Activated T-helper 1 cell treated with anti-CD3 and anti-CD28 coated beads, Interleukin-12 subunit alpha, Interleukin-12 subunit beta, Interleukin-2, Interleukin-4 antibody, amounts not matched to agents 30 ng/mL and 10 ng/mL and 1 ng/mL, durations not matched to agents 14 hours and 24 hours and 36 hours (primary cell): Measurements from ENCODE around the gene SGF29. TPM values are rescaled to one million over a fixed set of nuclear protein-coding genes. Genes with fewer than 3 reads are reported as not detected.
"Not testable (repeated sequence)": the region's sequence is repeated elsewhere in the genome, so short reads cannot be mapped to it uniquely, and the experiment has no call there.

ENCODE experiments used
- DNase-seq: peaks from one replicate; pipeline ENCODE4 v3.0.0; 2021; ENCODE audit warnings: low spot score
- H3K27ac Mint-ChIP-seq: one replicate; pipeline ENCODE4 v1.8.0; 2021; ENCODE audit warnings: mild to moderate bottlenecking, mixed read lengths
- H3K27me3 Mint-ChIP-seq: one replicate; pipeline ENCODE4 v1.8.0; 2022; ENCODE audit warnings: mild to moderate bottlenecking, moderate library complexity, mixed read lengths; ENCODE audit not compliant: insufficient read depth
- H3K36me3 Mint-ChIP-seq: one replicate; pipeline ENCODE4 v1.8.0; 2021; ENCODE audit warnings: low read depth, mixed read lengths
- H3K4me1 Mint-ChIP-seq: one replicate; pipeline ENCODE4 v1.8.0; 2021; ENCODE audit warnings: low read depth, mixed read lengths
- H3K4me3 Mint-ChIP-seq: one replicate; pipeline ENCODE4 v1.8.0; 2021; ENCODE audit warnings: mild to moderate bottlenecking, moderate library complexity, mixed read lengths
- H3K9me3 Mint-ChIP-seq: one replicate; pipeline ENCODE4 v1.8.0; 2021; ENCODE audit warnings: mixed read lengths
- intact Hi-C: fragments of 100-400 bp; cut with micrococcal nuclease; formaldehyde crosslinking; loops from one replicate; pipeline ENCODE4 v1.15.1; 2024
- total RNA-seq: library from RNA; stranded (reverse); gene quantifications from 2 replicates; pipeline ENCODE4 v1.2.3, GENCODE V29; 2022

SGF29 gene
- total RNA-seq, 1 donor from 2014 or later: 38.6 TPM

- H3K4me1 Mint-ChIP-seq: peaks cover 15% of the 10 kb centered on the region
- no peaks in the 10 kb centered on the region for H3K9me3 Mint-ChIP-seq
- H3K4me3 Mint-ChIP-seq: no peak within 1 kb of the TSS
- H3K27ac Mint-ChIP-seq: no peak within 1 kb of the TSS
- H3K36me3 Mint-ChIP-seq: no peaks in the 10 kb centered on the region
- no peak for DNase-seq
- intact Hi-C loops: no loop called here
- H3K27me3 Mint-ChIP-seq: peaks cover 4% of the 10 kb centered on the region
Measured at GRCh38 chr16:28538733-28539596, 14.8 kb upstream of the SGF29 start, which contains the start of gene NUPR1. TSS of gene NUPR1 (minus strand) at chr16:28538974. CDS start at chr16:28538907, 67 bp downstream.

GRCh38 chr16:28540346-28540745, 13.4 kb upstream of the SGF29 start:
- intact Hi-C loops: no loop called here
- Mint-ChIP-seq H3K4me3 (no peak overlapping the region), H3K27ac (no peak overlapping the region), H3K9me3 (no peaks in the 10 kb centered on the region), H3K36me3 (no peaks in the 10 kb centered on the region), H3K4me1 (peaks cover 3% of the 10 kb centered on the region), H3K27me3 (peaks cover 6% of the 10 kb centered on the region)
- DNase-seq: no peak

GRCh38 chr16:28542646-28543045, 11.1 kb upstream of the SGF29 start:
- H3K27me3 Mint-ChIP-seq: peaks cover 6% of the 10 kb centered on the region
- intact Hi-C loops: no loop called here

GRCh38 chr16:28543072-28543471, 10.6 kb upstream of the SGF29 start:
- Mint-ChIP-seq H3K36me3 (no peaks in the 10 kb centered on the region), H3K27me3 (peaks cover 6% of the 10 kb centered on the region), H3K27ac (no peak overlapping the region), H3K4me3 (no peak overlapping the region), H3K4me1 (no peaks in the 10 kb centered on the region), H3K9me3 (no peaks in the 10 kb centered on the region)
- intact Hi-C loops: no loop called here
- no peak for DNase-seq

More at GRCh38 chr16:28542646-28543045, 11.1 kb upstream of the SGF29 start:
- Mint-ChIP-seq H3K9me3 (no peaks in the 10 kb centered on the region), H3K4me1 (no peaks in the 10 kb centered on the region), H3K4me3 (no peak overlapping the region), H3K27ac (no peak overlapping the region), H3K36me3 (no peaks in the 10 kb centered on the region)
- no peak for DNase-seq

GRCh38 chr16:28544998-28545397, 8.7 kb upstream of the SGF29 start:
- H3K36me3 Mint-ChIP-seq: no peaks in the 10 kb centered on the region
- H3K27me3 Mint-ChIP-seq: peaks cover 6% of the 10 kb centered on the region
- no peak overlapping the region for H3K4me3 Mint-ChIP-seq
- intact Hi-C loops: no loop called here
- peaks cover 5% of the 10 kb centered on the region for H3K4me1 Mint-ChIP-seq
- DNase-seq: no peak
- H3K27ac Mint-ChIP-seq: no peak overlapping the region
- no peaks in the 10 kb centered on the region for H3K9me3 Mint-ChIP-seq

GRCh38 chr16:28545964-28546363, 7.8 kb upstream of the SGF29 start:
- H3K36me3 Mint-ChIP-seq, DNase-seq, intact Hi-C loops, H3K27me3 Mint-ChIP-seq, H3K9me3 Mint-ChIP-seq, H3K27ac Mint-ChIP-seq, H3K4me3 Mint-ChIP-seq, H3K4me1 Mint-ChIP-seq: not testable (repeated sequence)

GRCh38 chr16:28546626-28547025, 7.1 kb upstream of the SGF29 start:
- no peak for DNase-seq
- intact Hi-C loops: no loop called here
- Mint-ChIP-seq H3K9me3 (no peaks in the 10 kb centered on the region), H3K27me3 (peaks cover 6% of the 10 kb centered on the region), H3K27ac (no peak overlapping the region), H3K4me3 (no peak overlapping the region), H3K4me1 (peaks cover 5% of the 10 kb centered on the region), H3K36me3 (no peaks in the 10 kb centered on the region)

- Mint-ChIP-seq H3K27me3 (peaks cover 2% of the 10 kb centered on the region), H3K36me3 (no peaks in the 10 kb centered on the region), H3K4me1 (peaks cover 5% of the 10 kb centered on the region), H3K9me3 (no peaks in the 10 kb centered on the region), H3K4me3 (no peak overlapping the region), H3K27ac (no peak overlapping the region)
- DNase-seq: no peak
- intact Hi-C loops: no loop called here
Measured at GRCh38 chr16:28548306-28548802, 5.4 kb upstream of the SGF29 start.

- no peak for DNase-seq
- Mint-ChIP-seq H3K9me3 (no peaks in the 10 kb centered on the region), H3K4me1 (peaks cover 11% of the 10 kb centered on the region), H3K36me3 (no peaks in the 10 kb centered on the region), H3K4me3 (no peak overlapping the region), H3K27ac (no peak overlapping the region), H3K27me3 (peaks cover 4% of the 10 kb centered on the region)
- intact Hi-C loops: no loop called here
Measured at GRCh38 chr16:28549301-28549899, 4.3 kb upstream of the SGF29 start.

- H3K4me3 Mint-ChIP-seq: peak overlapping the region; percentile 92
- peak overlapping the region; percentile 88 for H3K27ac Mint-ChIP-seq
- no peaks in the 10 kb centered on the region for H3K9me3 Mint-ChIP-seq
- DNase-seq: no peak
- intact Hi-C loops: loop anchor here (5.0 to 10.0 kb wide), 3 partner anchors 67 to 397 kb away; partner anchors contain the start of genes NFATC2IP and RABEP2
- H3K36me3 Mint-ChIP-seq: peaks cover 17% of the 10 kb centered on the region
- peaks cover 2% of the 10 kb centered on the region for H3K27me3 Mint-ChIP-seq
- peaks cover 25% of the 10 kb centered on the region for H3K4me1 Mint-ChIP-seq
Measured at GRCh38 chr16:28554634-28555423, 1.1 kb downstream of the SGF29 start.

GRCh38 chr16:28555561-28555960, 1.8 kb downstream of the SGF29 start:
- peaks cover 17% of the 10 kb centered on the region for H3K36me3 Mint-ChIP-seq
- no peak for DNase-seq
- H3K9me3 Mint-ChIP-seq: no peaks in the 10 kb centered on the region
- H3K4me3 Mint-ChIP-seq: peak overlapping the region; percentile 15
- H3K27me3 Mint-ChIP-seq: peaks cover 2% of the 10 kb centered on the region
- intact Hi-C loops: loop anchor here (5.0 to 10.0 kb wide), 2 partner anchors 67 to 369 kb away; partner anchors contain the start of gene RABEP2
- H3K27ac Mint-ChIP-seq: peak overlapping the region; percentile 11
- H3K4me1 Mint-ChIP-seq: peaks cover 25% of the 10 kb centered on the region

GRCh38 chr16:28556914-28557320, 3.2 kb downstream of the SGF29 start:
- Mint-ChIP-seq H3K27ac (no peak overlapping the region), H3K36me3 (peaks cover 17% of the 10 kb centered on the region), H3K4me1 (peaks cover 25% of the 10 kb centered on the region), H3K9me3 (no peaks in the 10 kb centered on the region), H3K4me3 (no peak overlapping the region), H3K27me3 (peaks cover 2% of the 10 kb centered on the region)
- intact Hi-C loops: loop anchor here (5.0 to 10.0 kb wide), 2 partner anchors 65 to 368 kb away; partner anchors contain the start of gene RABEP2
- no peak for DNase-seq
